DND-41 (cell line): Measurements from ENCODE around the gene RASGRF2.

Experiments
- CTCF ChIP-seq: IDR thresholded peaks from 2 replicates; pipeline ENCODE4 v1.5.1; 2012; ENCODE audit warnings: borderline replicate concordance, low read length, moderate library complexity, mild to moderate bottlenecking; ENCODE audit not compliant: poor library complexity, severe bottlenecking; ENCODE audit errors: extremely low read depth
- EZH2 ChIP-seq: IDR thresholded peaks from 3 replicates; pipeline ENCODE4 v1.6.1; 2012; ENCODE audit warnings: borderline replicate concordance, low read depth, mild to moderate bottlenecking, moderate library complexity, low read length, inconsistent platforms; ENCODE audit not compliant: severe bottlenecking

GRCh38 chr5:81268521-81269196, 308.5 kb downstream of the RASGRF2 start:
- TF ChIP-seq CTCF (no peak), EZH2 (no peak)
